Measurements from ENCODE around the gene PTPRG.

Gene PTPRG

DNA sequence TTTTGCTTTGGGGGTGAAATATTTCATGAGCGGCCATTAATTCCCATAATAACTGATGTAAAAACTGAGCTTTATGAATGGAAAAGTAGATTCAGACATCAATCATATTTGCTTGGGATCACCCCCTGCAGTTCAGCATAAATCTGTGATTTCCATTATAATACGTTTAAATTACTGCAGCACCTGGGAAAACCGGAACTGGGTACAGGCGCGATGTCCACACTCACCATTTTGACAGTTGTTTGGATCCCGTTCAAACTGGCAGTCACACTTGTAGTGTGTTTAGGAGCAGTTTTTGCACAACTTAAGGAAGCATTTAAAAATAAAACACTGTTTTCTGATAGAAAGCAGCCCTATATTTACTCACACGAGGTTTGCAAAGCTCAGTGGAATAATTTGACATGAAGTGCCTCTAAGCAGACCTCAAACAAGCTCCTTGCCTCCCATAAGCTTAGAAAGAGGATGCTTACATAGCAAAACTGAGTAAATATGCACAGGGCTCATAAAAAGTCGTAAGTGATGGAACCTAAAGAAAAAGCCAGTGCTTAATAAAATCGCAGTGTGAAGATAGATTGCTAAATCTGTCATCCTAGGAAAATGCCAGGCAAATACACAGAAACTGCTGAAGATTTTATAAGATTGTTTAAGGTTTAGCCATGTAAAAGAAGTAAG lies 377.6 kb downstream of the PTPRG start:
- TF ChIP-seq, protein P1, sequence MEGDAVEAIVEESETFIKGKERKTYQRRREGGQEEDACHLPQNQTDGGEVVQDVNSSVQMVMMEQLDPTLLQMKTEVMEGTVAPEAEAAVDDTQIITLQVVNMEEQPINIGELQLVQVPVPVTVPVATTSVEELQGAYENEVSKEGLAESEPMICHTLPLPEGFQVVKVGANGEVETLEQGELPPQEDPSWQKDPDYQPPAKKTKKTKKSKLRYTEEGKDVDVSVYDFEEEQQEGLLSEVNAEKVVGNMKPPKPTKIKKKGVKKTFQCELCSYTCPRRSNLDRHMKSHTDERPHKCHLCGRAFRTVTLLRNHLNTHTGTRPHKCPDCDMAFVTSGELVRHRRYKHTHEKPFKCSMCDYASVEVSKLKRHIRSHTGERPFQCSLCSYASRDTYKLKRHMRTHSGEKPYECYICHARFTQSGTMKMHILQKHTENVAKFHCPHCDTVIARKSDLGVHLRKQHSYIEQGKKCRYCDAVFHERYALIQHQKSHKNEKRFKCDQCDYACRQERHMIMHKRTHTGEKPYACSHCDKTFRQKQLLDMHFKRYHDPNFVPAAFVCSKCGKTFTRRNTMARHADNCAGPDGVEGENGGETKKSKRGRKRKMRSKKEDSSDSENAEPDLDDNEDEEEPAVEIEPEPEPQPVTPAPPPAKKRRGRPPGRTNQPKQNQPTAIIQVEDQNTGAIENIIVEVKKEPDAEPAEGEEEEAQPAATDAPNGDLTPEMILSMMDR (IDR thresholded peaks at IDR 0.05; ENCODE audit: insufficient read depth, low read depth, low read length, missing control alignments): no peak
- no peak for DNase-seq (ENCODE audit: low read depth)
- no peak overlapping the region for H3K4me3 ChIP-seq (ENCODE audit: low read length)

DNA sequence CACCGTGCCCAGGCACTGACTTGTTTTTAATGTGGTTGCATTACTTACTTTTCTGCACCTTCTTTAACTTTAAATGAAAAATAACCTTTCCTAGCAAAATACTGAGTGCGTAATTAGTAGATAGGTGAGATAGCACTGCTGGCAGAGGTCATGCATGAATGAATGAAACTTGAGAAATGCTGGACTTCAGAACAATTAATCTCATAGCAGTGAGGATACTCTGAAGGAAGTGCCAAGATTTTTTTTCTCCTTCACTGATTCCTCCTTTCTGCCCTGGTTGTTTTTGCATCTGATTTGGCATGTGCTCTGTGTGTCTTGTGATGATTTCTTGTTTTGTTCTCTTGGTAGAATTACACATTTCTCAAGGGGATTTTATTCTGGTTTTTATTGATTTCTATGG lies 378.9 kb downstream of the PTPRG start:
- no peak for DNase-seq (ENCODE audit: low read depth)
- TF ChIP-seq, protein P1 (IDR thresholded peaks at IDR 0.05; ENCODE audit: insufficient read depth, low read depth, low read length, missing control alignments): no peak
- no peak overlapping the region for H3K4me3 ChIP-seq (ENCODE audit: low read length)

DNA sequence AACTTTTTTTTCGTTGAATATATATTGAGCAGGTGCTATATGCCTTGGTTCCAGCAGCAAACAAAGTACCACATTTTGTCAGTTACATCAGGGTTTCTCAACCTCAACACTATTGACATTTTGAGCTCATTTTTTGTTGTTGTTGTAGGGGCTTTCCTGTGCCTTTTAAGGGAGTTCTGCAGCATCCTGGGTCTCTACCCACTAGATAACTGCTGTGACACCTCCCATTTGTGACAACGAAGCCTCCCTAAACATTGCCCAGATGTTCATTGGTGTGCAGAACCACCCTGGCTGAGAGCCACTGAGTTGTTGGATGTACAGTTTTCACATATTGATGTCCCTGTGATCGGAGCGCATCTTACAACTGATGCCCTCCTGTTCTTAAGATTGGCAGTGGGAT lies 382.6 kb downstream of the PTPRG start:
- TF ChIP-seq, protein P1 (IDR thresholded peaks at IDR 0.05; ENCODE audit: insufficient read depth, low read depth, low read length, missing control alignments): no peak
- DNase-seq (ENCODE audit: low read depth): no peak
- H3K4me3 ChIP-seq (ENCODE audit: low read length): no peak overlapping the region

DNA sequence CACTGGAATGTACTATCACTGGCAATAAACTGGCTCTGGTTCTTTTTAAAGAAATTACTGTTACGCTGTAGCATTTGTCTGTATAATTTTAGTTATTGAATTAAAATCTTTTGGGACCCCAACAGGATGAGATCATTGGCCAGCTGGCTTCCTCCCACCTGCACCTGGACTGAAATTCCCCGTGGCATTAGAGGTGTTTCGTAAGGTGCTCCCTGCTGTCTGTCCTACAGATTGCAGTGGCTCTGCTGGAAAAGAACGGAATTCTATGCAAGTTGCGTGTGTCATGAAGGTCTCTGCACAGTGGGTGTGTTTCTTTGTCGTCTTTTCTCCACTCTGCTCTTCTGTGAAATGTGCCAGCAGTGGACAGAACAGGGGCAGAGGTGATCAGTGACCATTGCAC lies 383.4 kb downstream of the PTPRG start:
- TF ChIP-seq, protein P1 (IDR thresholded peaks at IDR 0.05; ENCODE audit: insufficient read depth, low read depth, low read length, missing control alignments): no peak
- no peak for DNase-seq (ENCODE audit: low read depth)
- H3K4me3 ChIP-seq (ENCODE audit: low read length): no peak overlapping the region

DNA sequence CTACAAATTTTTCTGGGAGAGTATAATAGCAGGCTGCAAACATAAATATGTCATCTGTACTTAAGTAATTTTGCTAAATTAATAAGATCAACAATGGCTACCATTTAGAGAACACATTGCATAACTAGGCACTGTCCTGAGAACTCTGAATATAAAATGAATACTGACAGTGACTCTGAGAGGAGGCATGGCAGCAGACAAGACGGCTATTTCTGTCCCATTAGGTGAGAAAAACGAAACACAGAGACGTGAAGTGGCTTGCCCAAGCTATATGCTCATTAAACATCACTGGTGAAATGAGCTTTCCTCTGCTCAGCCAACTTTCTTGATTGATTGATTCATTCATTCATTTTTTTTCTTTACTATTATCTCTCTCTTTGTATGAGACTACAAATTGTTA lies 384.3 kb downstream of the PTPRG start:
- DNase-seq (ENCODE audit: low read depth): no peak
- no peak overlapping the region for H3K4me3 ChIP-seq (ENCODE audit: low read length)
- TF ChIP-seq, protein P1 (IDR thresholded peaks at IDR 0.05; ENCODE audit: insufficient read depth, low read depth, low read length, missing control alignments): no peak

DNA sequence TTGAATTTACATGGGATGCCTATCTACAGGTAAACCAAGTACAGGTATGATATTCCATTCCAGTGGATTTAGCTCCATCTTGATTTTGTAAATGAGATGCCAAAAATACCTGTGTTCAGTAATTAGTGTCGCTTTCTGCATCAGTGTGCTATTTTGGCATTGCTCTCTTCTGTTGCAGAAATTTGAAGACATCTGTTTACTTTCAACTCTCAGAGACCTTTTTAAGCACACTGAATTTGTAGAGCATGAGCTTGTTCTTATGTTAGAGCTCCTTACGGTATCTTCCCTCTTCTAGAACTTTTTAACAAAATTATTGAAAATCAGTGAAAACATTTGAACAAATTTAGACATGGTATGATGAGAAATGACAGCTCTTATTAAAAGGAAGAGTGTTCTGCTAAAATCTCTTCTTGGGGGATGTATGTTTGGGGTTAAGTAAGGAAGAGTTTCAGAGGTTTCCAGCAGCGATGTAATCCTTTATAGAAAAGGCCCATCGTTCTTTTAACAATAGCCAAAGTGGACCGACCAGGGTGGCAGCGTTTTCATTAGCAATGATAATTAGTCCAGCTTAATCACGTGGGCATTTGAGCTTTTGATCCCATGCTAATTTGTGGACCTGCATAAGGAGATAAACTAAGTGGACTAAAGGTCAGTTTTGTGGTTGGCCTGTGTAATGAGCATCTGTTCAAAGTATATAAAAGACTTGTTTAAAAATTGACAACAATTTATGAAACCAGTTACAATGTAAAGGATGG lies 385.4 kb downstream of the PTPRG start:
- DNase-seq (ENCODE audit: low read depth): no peak
- H3K4me3 ChIP-seq (ENCODE audit: low read length): no peak overlapping the region
- TF ChIP-seq, protein P1 (IDR thresholded peaks at IDR 0.05; ENCODE audit: insufficient read depth, low read depth, low read length, missing control alignments): no peak
